Ectodermal cell (in vitro differentiated cells): ENCODE measurements around the gene CEP131.

ENCODE experiments used
- H3K27ac ChIP-seq: 2 replicates; pipeline ENCODE4 v1.7.0; 2013; ENCODE audit warnings: mild to moderate bottlenecking, low read depth, low read length; ENCODE audit not compliant: insufficient read depth, poor library complexity, severe bottlenecking
- H3K27me3 ChIP-seq: 2 replicates; pipeline ENCODE4 v1.7.0; 2013; ENCODE audit warnings: mild to moderate bottlenecking, low read length; ENCODE audit not compliant: insufficient read depth, control insufficient read depth, poor library complexity, severe bottlenecking
- H3K36me3 ChIP-seq: one replicate; pipeline ENCODE4 v1.7.0; 2013; ENCODE audit warnings: low read length; ENCODE audit not compliant: control insufficient read depth, insufficient read depth
- H3K4me1 ChIP-seq: one replicate; pipeline ENCODE4 v1.7.0; 2013; ENCODE audit warnings: low read length; ENCODE audit not compliant: control insufficient read depth, insufficient read depth
- H3K4me3 ChIP-seq: 2 replicates; pipeline ENCODE4 v1.7.0; 2013; ENCODE audit warnings: low read depth, low read length, control low read depth; ENCODE audit not compliant: insufficient read depth
- H3K9me3 ChIP-seq: 2 replicates; pipeline ENCODE4 v1.7.0; 2013; ENCODE audit warnings: mild to moderate bottlenecking, low read length, moderate library complexity; ENCODE audit not compliant: control insufficient read depth
- WGBS, 2 experiments: methylation state at CpG; one replicate each; pipeline ENCODE4 v1.1.7; 2013; ENCODE audit warnings: missing lambda C conversion rate in 2 of 2; 5-methylcytosine and 5-hydroxymethylcytosine counted together

The CEP131 gene

DNA sequence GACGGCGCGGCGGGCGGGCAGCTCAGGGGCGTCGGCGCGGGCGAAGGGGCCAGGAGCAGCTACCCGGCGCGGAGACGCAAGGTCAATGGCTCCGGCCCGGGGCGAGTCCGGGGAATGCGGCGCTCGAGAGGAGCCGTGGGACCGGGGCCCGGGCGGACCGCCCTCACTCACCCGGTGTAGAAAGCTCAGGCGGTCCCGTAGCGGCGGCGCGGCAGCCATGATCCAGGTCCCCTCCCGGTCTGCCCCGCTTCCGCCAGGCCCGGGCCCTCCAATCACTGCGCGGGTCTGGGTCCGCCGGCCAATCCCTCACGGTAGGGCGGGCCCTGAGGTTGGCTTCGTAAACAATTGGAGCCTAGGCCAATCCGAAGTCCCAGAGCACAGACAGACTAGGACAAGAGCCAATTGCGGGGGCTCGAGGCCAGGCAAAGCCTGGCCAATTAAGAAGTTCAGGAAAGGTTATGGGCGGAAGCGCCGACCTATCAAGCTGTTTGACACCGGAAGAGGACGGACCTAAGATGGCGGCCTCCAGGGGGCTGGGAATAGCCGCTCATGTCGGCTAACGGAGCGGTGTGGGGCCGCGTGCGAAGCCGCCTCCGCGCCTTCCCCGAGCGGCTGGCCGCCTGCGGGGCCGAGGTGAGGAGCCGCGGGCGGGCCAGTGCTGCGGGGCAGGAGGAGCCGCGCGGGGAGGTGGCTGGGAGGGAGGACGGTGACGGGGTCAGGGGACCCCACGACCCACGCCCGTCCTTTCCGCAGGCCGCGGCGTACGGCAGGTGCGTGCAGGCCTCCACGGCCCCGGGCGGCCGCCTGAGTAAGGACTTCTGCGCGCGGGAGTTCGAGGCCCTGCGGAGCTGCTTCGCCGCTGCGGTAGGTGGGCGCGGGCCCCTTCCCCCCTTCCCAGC is 16.3 kb upstream of the CEP131 start, which contains the start of the genes NDUFAF8 and TEPSIN:
Gene NDUFAF8 (plus strand): TSS at position 504 of the 899 bp plus-strand sequence. CDS start 46 bp downstream, at position 550.
Gene TEPSIN (minus strand): TSS at position 241 of the 899 bp plus-strand sequence. CDS start 22 bp downstream, at position 219.
- Histone ChIP-seq H3K36me3 (no peaks in the 10 kb centered on the region), H3K9me3 (no peaks in the 10 kb centered on the region), H3K27me3 (no peaks in the 10 kb centered on the region), H3K27ac (no peak within 1 kb of the TSS), H3K4me1 (peaks cover 12% of the 10 kb centered on the region), H3K4me3 (peak within 1 kb of the TSS; percentile 96)
- 0% methylated on average over 100 of the region's 100 CpGs for WGBS, 2 experiments

DNA sequence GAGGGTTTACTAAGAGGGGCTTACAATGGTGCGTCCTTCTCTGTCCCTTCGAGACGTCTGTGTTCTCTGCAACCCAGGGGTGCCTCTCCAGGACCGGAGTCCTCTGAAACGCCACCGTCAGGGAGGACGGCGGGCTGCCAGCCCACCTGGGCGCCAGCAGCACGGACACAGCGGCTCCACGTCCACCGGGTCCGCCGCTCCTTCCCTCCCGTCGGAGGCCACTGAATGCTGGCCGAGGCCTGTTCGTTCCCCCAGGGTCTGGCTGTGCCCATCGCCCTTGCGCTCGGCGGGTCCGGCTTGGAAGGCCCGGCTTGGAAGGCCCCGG is 15.7 kb upstream of the CEP131 start:
- WGBS, 2 experiments, result 1% methylated on average over 26 of the region's 26 CpGs
- Histone ChIP-seq H3K4me3 (peak overlapping the region; percentile 96), H3K27me3 (no peaks in the 10 kb centered on the region), H3K27ac (no peak overlapping the region), H3K36me3 (no peaks in the 10 kb centered on the region), H3K9me3 (no peaks in the 10 kb centered on the region), H3K4me1 (peaks cover 12% of the 10 kb centered on the region)

DNA sequence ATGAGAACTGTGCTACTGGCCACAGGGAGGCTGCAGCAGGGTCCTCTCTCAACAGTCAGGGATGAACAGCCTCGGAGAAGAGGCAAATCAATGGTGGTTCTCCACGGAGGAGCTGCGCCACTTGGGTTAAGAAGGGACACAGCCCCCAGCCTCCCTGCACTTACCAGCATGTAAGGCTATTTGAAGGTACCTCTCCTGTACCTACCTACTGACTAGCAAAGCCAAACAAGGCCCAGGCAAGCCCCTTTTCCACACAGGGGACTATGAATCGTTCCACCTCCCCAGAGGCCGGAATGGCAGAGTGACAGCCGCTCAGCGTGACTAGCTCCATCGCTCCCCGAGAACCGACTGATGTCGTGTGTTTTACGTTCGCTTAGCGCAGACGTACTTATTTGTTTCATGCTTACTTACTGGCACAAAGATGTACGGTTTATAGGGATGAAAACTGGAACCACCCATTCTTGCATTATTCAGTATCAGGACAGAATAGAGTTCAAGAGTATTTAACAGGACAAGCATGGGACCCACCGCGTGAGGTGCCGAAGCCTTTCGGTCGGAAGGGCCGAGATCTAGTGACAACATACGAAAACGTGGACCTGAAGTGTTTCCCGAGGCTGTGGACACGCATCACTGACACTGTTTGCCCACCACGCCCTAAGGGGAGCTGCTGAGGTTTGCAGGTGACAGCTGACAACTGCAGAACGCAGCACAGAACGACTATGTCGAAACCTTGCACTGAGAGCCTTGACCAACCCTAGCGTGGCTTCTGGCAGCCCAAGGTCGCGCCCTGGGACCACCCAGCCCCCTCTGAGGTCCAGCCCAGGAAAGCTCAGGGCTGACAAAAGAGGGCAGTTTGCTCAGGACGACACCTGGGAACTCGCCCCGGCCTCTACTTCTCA is 15.1 kb upstream of the CEP131 start:
- Histone ChIP-seq H3K4me1 (peaks cover 12% of the 10 kb centered on the region), H3K27me3 (no peaks in the 10 kb centered on the region), H3K9me3 (no peaks in the 10 kb centered on the region), H3K4me3 (peak overlapping the region; percentile 96), H3K36me3 (no peaks in the 10 kb centered on the region), H3K27ac (no peak overlapping the region)
- 69 to 70% methylated on average over 36 of the region's 36 CpGs for WGBS, 2 experiments

DNA sequence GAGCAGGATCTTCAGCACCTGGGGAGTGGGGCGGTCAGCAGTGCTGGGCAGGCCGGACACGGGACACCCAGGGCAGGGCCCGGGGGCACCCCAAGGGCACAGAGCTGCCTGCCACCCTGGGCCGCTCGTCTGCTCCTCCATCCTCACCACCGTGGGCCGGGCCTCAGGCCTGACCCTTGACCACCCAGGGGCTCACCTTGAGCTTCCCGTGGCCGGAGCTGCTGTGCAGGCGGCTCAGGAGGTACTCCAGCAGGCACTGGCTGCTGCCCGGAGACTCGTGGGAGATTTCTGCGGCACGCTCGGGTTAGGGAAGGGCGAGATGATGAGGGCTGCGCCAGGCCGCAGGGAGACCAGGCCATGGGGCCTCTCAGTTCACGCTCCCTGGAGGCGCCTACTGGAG is 14.0 kb upstream of the CEP131 start:
- H3K9me3 ChIP-seq, result no peaks in the 10 kb centered on the region
- no peaks in the 10 kb centered on the region for H3K36me3 ChIP-seq
- no peak overlapping the region for H3K27ac ChIP-seq
- no peaks in the 10 kb centered on the region for H3K27me3 ChIP-seq
- WGBS, 2 experiments, result 96% methylated on average over 21 of the region's 21 CpGs
- H3K4me1 ChIP-seq, result peaks cover 12% of the 10 kb centered on the region
- no peak overlapping the region for H3K4me3 ChIP-seq

DNA sequence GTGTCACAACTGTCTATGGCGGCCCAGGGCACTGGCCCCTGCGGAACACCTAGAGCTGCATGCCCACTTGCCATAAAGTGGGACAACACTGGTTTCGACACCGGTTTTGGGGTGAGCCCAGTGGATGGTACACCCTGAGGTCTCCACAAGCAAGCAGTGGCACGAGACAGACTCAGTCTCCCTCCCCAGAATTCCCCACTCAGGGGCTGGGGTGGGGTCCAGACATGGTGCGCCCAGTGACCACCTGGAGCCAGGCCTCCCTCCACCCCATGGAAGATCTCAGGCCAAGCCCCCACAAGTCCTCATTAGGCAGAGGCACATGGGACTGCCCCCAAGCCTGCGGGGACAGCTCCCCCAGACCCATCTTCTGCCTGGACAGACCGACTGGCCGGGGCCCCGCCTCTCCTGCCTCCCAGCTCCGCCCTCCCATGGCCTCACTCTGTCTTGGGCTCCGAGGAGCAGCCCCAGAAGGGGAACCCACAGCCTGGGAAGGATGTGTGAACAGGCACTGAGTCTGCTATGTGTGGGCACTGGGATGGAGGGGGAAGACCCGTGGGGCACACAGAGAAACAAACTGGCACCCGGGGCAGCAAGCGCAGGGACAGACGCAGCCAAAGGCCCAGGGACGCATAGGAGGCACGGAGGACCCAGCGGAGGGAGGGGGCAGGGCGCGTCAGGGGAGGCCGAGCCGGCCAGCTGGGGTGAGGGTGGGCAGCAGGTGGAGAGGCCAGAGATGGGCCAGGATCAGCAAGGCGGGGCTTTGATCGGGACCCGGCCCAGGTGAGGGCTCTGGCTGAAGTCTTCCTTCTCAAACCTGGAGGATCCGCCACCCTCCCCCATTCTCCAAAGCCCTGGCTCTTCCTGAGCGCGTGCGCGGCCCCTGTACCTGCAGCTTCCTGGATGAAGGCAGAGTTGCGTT is 13.3 kb upstream of the CEP131 start:
- Histone ChIP-seq H3K27ac (no peak overlapping the region), H3K9me3 (no peaks in the 10 kb centered on the region), H3K36me3 (peaks cover 5% of the 10 kb centered on the region), H3K4me3 (no peak overlapping the region), H3K27me3 (no peaks in the 10 kb centered on the region), H3K4me1 (peaks cover 12% of the 10 kb centered on the region)
- WGBS, 2 experiments, result 93 to 94% methylated on average over 32 of the region's 32 CpGs

DNA sequence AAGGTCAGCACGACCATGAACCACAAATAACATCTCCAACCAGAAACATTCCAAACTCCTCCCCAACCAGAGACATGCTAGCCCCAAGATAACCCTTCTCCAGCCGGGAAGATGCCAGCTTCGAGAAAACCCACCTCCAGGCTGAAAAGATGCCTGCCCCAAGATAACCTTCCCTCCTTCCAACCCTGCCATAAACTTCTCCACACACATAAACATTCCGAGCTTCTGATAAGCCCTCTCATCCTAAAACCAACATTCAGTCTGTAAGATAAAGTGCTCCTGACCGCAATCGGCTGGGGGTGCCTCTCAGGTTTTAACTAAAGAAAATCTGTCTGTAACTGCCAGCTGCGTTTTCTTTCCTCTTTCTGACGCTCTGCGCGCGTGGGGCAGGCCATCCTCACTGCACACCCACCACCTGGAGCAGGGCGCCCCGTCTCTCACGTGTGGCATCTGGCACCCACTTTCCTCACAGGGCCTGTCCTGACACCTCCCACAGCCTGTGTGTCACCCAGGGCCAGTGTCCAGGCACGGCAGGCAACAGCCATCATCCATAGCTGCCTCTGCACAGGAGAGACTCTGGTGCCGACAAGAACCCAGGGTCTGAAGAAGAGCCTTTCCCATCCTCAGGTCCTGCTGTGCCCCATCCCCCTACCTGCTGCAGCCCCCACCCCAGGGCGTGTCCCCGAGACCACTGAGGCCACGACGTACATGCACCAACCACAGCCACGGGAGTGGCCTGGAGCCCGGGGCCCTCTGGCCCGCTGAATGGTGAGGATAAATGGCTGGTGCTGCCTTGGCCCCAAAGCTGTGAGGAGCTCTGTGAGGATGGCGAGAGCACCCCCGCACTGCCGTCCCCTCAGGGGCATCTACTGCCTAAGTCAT is 12.4 kb upstream of the CEP131 start:
- Histone ChIP-seq H3K4me3 (no peak overlapping the region), H3K9me3 (no peaks in the 10 kb centered on the region), H3K4me1 (peaks cover 11% of the 10 kb centered on the region), H3K27me3 (no peaks in the 10 kb centered on the region), H3K27ac (no peak overlapping the region), H3K36me3 (peaks cover 8% of the 10 kb centered on the region)
- 94 to 95% methylated on average over 26 of the region's 26 CpGs for WGBS, 2 experiments

DNA sequence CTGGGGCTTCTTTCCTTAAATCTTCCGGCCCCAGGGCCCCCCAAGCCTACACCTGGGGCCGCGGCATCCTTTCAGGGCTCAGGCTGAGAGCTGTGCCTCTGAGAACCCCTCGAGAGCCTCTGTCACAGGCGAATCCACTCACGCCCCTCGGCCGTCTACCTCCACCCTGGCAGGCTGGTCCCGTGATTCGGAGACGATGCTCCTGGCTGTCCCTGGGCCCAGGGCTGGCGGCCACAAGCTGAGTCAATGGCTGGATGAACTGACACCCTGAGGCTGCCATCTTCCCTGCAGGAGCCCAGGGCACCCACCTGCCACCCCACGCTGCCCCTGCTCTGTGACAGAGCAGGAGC is 11.7 kb upstream of the CEP131 start:
- Histone ChIP-seq H3K9me3 (no peaks in the 10 kb centered on the region), H3K4me1 (peaks cover 8% of the 10 kb centered on the region), H3K36me3 (peaks cover 8% of the 10 kb centered on the region), H3K27me3 (no peaks in the 10 kb centered on the region), H3K27ac (no peak overlapping the region), H3K4me3 (no peak overlapping the region)
- WGBS, 2 experiments, result 94 to 97% methylated on average over 13 of the region's 13 CpGs

DNA sequence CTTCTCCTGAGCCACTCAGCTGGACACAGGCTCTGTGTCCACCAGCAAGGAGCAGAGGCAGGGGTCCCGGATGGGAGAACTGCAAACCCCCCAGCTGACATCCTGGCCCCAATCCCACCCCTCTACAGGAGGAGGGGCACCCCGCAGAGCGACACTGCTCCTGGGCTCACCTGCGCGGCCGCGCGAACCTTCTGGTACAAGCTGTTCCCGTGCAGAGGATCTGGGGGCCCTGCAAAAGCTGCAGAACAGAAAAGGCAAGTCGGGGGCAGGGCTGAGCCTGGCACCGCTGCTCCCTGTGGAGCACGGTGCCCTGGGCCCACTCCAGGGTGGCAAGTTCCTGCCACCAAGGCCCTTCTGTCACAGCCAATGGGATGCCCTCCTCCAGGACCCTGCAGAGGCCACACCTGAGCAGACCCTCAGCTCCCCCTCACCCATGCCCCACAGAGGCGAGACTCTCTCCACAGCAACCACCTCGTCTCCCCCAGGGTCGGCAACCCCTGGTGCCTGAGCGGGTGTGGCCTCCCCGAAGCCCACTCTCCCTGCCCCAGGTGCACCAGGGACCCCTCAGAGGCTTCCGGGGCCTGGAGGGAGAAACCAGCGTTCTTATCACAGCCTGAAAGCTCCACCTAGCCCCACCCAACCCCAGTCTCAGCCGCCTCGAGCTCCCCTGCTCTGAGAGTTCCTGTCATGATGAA is 11.2 kb upstream of the CEP131 start:
- Histone ChIP-seq H3K36me3 (peaks cover 8% of the 10 kb centered on the region), H3K4me3 (no peak overlapping the region), H3K27ac (no peak overlapping the region), H3K4me1 (peaks cover 8% of the 10 kb centered on the region), H3K27me3 (no peaks in the 10 kb centered on the region), H3K9me3 (no peaks in the 10 kb centered on the region)
- 94% methylated on average over 21 of the region's 21 CpGs for WGBS, 2 experiments
